Fibroblast of lung (primary cell): ENCODE measurements around the gene MAT1A.

ENCODE experiments used
- EZH2 ChIP-seq: IDR thresholded peaks from 2 replicates; pipeline ENCODE4 v1.5.1; 2012; ENCODE audit warnings: low read length, control low read depth, mild to moderate bottlenecking; ENCODE audit errors: missing control alignments
- TF ChIP-seq, protein P1 (sequence below), 2 donors: IDR thresholded peaks in 1 of 2; conservative IDR thresholded peaks in 1 of 2; 1 replicate in 1 of 2; 2 replicates in 1 of 2; pipeline ENCODE4 v1.5.1; 2011 to 2012; ENCODE audit warnings: low read length in 2 of 2, control low read depth in 1 of 2, inconsistent platforms in 1 of 2, low read depth in 1 of 2, mild to moderate bottlenecking in 1 of 2

DNA sequence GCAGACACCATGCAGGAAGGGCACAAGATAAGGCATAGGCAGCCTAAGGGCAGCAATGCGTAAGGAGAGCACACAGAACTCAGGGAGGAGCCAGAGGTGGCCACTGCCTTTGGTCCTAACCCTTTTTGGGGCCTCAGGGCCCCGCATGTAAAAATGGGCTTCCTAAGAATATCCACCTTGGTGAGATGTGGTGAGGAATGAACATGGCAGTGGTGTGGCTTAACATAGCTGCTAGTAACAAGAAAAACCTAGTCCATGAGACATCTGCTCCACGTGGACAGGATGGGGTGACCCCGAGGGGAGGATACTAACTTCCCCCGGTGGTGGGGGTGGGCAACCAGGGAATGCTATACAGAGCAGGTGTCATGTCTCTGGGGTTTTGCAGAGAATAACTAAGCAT is 18.0 kb downstream of the MAT1A start:
- TF ChIP-seq, protein P1, sequence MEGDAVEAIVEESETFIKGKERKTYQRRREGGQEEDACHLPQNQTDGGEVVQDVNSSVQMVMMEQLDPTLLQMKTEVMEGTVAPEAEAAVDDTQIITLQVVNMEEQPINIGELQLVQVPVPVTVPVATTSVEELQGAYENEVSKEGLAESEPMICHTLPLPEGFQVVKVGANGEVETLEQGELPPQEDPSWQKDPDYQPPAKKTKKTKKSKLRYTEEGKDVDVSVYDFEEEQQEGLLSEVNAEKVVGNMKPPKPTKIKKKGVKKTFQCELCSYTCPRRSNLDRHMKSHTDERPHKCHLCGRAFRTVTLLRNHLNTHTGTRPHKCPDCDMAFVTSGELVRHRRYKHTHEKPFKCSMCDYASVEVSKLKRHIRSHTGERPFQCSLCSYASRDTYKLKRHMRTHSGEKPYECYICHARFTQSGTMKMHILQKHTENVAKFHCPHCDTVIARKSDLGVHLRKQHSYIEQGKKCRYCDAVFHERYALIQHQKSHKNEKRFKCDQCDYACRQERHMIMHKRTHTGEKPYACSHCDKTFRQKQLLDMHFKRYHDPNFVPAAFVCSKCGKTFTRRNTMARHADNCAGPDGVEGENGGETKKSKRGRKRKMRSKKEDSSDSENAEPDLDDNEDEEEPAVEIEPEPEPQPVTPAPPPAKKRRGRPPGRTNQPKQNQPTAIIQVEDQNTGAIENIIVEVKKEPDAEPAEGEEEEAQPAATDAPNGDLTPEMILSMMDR (conservative IDR thresholded peaks at IDR 0.05 in 1 of 2, IDR thresholded peaks at IDR 0.05 in 1 of 2; ENCODE audit: low read depth in 1 of 2, low read length in 2 of 2), result no peak
- no peak for TF ChIP-seq EZH2
